ENCODE results near the gene UBTD1. TPM values are rescaled to one million over a fixed set of nuclear protein-coding genes. Genes with fewer than 3 reads are reported as not detected.

UBTD1 gene
- total RNA-seq, 1 experiment from 2014 or later = 19.0 TPM

DNA sequence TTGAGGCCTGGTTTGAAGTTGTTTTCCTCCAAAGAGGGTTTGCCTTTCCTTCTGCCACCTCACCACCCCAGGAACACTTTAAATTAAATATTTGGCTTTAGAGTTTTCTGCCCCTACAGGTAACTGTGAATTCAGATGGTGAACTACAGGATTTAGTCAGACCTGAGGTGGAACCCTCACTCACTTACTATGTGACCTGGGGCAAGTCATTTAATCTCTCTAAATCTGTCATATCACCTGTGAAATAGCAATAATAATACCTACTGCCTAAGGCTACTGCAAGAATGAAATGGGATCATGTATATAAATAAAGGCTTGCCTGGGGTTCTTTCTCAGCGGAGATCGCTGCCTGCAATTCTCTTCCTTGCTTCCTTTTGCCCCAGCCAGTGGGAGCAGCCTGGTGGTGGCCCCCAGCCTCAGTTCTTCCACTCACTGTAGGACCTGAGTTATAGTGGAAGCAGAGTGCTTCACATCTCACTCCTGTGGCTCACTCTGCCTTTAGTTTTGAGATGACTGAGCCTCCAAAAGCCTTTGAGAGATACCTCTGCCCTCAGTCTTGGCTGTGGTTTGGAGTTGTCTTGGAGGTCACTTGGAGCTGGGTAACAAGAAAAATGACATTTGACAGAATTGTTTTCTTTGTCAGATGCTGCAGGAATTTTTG, 67.7 kb downstream of the UBTD1 start:
- H4K5ac ChIP-seq (ENCODE audit: insufficient read length, low read depth, low read length) = no peak overlapping the region
- H2BK20ac ChIP-seq (ENCODE audit: low read depth, low read length, poor library complexity, severe bottlenecking) = no peak overlapping the region
- no peak overlapping the region for H3K14ac ChIP-seq (ENCODE audit: insufficient read depth, low read length)
- no peaks in the 10 kb centered on the region for H3K23me2 ChIP-seq (ENCODE audit: insufficient read length, low read depth, low read length, poor library complexity, severe bottlenecking)
- peak overlapping the region in 2 of 3 experiments; percentile 81 to 87; a peak in 3 of 7 replicates for H3K27ac Mint-ChIP-seq
- no peaks in the 10 kb centered on the region for H3K27me3 Mint-ChIP-seq (ENCODE audit: low read depth)
- no peak overlapping the region for H3K4me2 ChIP-seq (ENCODE audit: insufficient read depth, insufficient read length, low read length)
- H2AFZ ChIP-seq (ENCODE audit: low read length) = no peak overlapping the region
- H3K4ac ChIP-seq (ENCODE audit: low read depth, low read length) = no peak overlapping the region
- H3K27ac ChIP-seq (ENCODE audit: insufficient read length, low read depth, low read length) = no peak overlapping the region
- H3K79me2 ChIP-seq (ENCODE audit: insufficient read depth, low read length) = no peaks in the 10 kb centered on the region
- H3K9me3 ChIP-seq (ENCODE audit: control insufficient read depth, low read depth, low read length) = no peaks in the 10 kb centered on the region
- no peak overlapping the region for H3K9ac ChIP-seq (ENCODE audit: extremely low read depth, insufficient read length, low read length)
- no peak overlapping the region for H3K23ac ChIP-seq (ENCODE audit: insufficient read length, low read depth, low read length)
- H3K4me1 ChIP-seq (ENCODE audit: insufficient read depth, low read length) = no peaks in the 10 kb centered on the region
- TF ChIP-seq, protein P1, sequence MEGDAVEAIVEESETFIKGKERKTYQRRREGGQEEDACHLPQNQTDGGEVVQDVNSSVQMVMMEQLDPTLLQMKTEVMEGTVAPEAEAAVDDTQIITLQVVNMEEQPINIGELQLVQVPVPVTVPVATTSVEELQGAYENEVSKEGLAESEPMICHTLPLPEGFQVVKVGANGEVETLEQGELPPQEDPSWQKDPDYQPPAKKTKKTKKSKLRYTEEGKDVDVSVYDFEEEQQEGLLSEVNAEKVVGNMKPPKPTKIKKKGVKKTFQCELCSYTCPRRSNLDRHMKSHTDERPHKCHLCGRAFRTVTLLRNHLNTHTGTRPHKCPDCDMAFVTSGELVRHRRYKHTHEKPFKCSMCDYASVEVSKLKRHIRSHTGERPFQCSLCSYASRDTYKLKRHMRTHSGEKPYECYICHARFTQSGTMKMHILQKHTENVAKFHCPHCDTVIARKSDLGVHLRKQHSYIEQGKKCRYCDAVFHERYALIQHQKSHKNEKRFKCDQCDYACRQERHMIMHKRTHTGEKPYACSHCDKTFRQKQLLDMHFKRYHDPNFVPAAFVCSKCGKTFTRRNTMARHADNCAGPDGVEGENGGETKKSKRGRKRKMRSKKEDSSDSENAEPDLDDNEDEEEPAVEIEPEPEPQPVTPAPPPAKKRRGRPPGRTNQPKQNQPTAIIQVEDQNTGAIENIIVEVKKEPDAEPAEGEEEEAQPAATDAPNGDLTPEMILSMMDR (conservative IDR thresholded peaks at IDR 0.05) = no peak
- no peaks in the 10 kb centered on the region for H4K20me1 ChIP-seq (ENCODE audit: control insufficient read depth, insufficient read depth, insufficient read length)
- H3T11ph ChIP-seq (ENCODE audit: low read length) = no peak overlapping the region
- no peaks in the 10 kb centered on the region for H3K79me1 ChIP-seq (ENCODE audit: insufficient read depth, low read depth, low read length, poor library complexity, severe bottlenecking)
- H3K18ac ChIP-seq (ENCODE audit: insufficient read length, low read depth, low read length) = no peak overlapping the region
- peaks cover 7 to 9% of the 10 kb centered on the region in 2 experiments; a peak in 3 of 4 replicates for H3K4me1 Mint-ChIP-seq
- H3K56ac ChIP-seq (ENCODE audit: insufficient read length, low read depth, low read length) = no peak overlapping the region
- H2AK5ac ChIP-seq (ENCODE audit: insufficient read length, low read length) = no peak overlapping the region
- no peak overlapping the region for H2BK120ac ChIP-seq (ENCODE audit: low read depth, low read length, poor library complexity, severe bottlenecking)
- no peak overlapping the region for H4K91ac ChIP-seq (ENCODE audit: insufficient read length, low read depth, low read length)
- H2BK15ac ChIP-seq (ENCODE audit: low read depth, low read length) = no peak overlapping the region
- H3K27me3 ChIP-seq (ENCODE audit: insufficient read depth, low read length) = no peaks in the 10 kb centered on the region
- no peak overlapping the region for H4K8ac ChIP-seq (replicated peaks; ENCODE audit: insufficient read length, low read depth, low read length)
- no CpG with 5 or more reads among the region's 2 CpGs for WGBS (ENCODE audit: extremely low coverage, insufficient read length, low lambda C conversion rate)
- H3K36me3 Mint-ChIP-seq (ENCODE audit: insufficient read depth in 1 of 3, low read depth in 3 of 3) = peaks cover under 1 to 16% (median 5%) of the 10 kb centered on the region in 3 experiments; a peak in 6 of 7 replicates
- no peak overlapping the region for H2BK5ac ChIP-seq (ENCODE audit: insufficient read length, low read length)
- H2BK12ac ChIP-seq (ENCODE audit: insufficient read length, low read depth, low read length) = no peak overlapping the region
- H3K4me3 Mint-ChIP-seq = no peak overlapping the region
- peaks cover 8 to 13% of the 10 kb centered on the region in 2 experiments; a peak in 4 of 5 replicates for H3K9me3 Mint-ChIP-seq
- no peak for DNase-seq
